SKM-1 (cell line): Measurements from ENCODE around the gene SLC7A8.
A peak's percentile ranks its signal among the peaks of the same experiment; 100 is the strongest.
"Not testable (repeated sequence)": the region's sequence is repeated elsewhere in the genome, so short reads cannot be mapped to it uniquely, and the experiment has no call there.

Experiments
- DNase-seq: peaks from one replicate; lab custom pipeline; 2025; ENCODE audit not compliant: unreplicated experiment; lab: John Stamatoyannopoulos, UW

Gene SLC7A8

DNA sequence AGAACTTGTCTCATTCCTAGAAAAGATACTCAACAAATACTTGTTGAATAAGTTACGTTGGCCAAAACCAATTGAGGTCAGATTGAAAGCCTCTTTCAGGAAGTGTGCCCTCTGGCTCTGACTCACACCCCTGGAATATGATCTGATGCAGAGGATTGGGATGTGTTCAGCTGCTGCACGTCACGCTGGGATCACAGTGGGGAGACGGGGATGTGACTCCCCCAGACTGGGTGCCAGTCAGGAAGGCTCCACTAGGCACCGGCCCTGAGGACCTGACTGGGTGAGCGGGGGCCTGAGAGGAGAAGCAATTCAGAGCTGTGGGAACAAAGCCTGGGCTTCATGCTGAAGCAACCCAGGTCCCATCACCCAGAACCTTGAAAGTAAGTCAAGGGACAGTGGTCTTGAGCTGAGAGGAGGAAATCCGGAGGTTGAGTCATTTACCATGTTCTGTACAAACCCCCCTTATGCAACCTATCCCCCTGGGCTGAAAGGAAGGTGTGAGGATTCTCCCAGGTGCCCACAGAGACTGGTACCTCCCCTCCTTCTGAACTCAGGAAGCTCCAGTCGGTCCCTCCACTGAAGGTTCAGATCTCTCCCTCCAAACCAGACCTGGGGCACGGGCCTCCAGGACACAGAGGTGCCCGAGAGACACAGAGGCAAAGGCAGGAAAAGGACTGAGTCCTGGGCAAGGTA, 68.3 kb downstream of the SLC7A8 start:
- DNase-seq: no peak

DNA sequence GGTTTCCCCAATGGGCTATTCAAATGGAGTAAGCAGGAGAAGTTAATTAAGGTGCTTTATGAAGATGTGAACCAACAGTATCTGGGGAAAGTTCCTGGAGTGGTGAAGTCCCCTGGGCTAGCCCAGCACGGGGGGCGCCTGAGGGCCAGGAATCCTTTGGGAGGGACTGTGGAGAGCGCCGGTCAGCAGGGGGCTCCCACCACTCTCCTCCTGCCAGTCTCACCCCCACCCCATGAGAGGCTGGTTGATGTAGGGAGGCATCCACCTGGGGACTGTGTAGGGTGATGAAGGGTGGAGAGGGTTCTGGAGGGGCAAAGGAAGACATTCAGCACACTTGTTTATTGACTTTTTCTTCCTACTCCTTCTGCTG, 68.8 kb downstream of the SLC7A8 start:
- DNase-seq: no peak

DNA sequence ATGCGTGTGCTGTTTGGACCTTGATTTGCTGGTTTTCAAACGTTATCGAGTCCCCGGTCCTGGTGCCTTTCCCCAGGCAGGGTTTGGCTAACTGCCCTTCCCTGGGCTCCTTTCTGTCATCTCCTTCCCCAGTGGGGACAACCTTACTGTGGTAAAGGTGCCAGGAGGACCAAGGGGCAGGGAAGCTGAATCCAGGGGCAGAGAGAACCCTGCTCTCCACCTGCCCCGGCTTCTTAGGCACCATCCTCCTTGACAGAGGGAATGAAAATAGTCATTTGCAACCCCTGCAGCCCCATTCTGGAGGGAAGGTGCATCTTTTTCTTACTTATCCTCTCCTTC, 69.4 kb downstream of the SLC7A8 start:
- no peak for DNase-seq

DNA sequence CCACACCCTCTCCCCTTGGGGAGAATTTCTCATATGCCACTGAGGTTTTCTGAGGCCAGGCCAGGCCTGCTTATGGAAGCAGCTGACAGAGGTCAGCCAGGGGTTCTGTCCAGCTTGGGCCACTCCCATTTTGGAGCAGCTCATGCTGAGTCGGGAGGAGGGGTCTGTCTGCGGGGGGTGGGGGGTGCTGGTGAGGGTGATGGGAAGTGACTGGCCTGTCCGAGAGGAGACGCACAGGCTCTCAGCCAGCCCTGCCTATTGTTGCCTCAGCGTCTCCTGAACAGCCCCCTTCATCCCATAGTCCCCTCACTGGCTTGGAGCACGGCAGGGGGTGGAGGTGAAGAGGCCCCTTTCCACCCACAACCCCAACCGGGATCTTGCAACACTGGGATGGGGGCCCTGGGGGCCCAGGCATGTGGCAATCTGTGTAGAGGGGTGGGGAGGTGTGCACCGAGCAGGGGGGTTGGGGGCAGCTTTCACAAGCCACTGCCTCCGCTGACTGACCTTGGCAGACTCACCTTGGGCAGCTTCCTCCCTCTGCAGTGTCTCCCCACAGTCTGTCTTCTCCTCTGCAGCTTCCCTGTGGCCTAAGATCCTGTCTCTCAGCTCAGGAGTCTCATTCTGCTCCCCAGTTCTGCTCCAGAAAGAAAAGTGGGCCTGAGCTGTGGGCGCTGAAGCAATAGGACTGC, 69.9 kb downstream of the SLC7A8 start:
- peak; percentile 45 for DNase-seq

DNA sequence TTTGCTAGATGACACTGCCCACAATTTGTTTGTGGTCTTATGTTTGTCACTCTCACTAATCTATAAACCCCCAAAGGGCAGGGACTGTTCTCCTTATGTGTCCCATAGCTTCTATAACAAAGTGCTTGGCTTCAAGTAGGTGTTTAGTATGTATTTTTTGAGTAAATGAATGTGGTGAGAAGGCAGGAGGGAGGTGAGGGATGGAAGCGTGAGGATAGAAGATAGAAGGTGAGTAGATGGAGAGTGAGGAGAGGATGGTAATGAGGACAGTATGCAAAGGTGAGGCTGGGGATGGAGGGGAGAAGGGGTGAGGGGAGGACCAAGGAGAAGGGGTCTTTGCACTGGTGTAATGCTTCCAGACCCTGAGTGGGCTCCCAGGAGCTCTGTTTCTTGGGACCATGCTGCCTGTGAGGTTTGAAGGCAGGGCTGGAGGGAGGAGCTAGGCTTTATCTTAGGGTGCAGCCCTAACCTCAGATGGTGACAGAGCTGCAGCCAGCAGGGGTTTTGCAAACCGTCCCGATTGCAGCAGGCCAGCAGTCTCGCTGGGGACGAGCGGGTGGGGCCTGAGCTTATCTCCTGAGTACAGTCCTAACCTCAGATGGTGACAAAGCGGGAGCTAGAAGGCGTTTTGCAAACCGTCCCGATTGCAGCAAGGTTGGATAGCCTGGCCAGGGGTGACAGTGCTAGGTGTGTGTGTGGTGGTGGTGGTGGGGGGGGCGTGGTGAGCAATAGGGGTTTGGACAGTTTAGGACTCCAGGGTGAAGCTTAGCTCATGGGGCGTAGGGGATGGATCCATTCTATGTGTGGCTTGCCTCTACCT, 70.9 kb downstream of the SLC7A8 start:
- peak; percentile 62 for DNase-seq

DNA sequence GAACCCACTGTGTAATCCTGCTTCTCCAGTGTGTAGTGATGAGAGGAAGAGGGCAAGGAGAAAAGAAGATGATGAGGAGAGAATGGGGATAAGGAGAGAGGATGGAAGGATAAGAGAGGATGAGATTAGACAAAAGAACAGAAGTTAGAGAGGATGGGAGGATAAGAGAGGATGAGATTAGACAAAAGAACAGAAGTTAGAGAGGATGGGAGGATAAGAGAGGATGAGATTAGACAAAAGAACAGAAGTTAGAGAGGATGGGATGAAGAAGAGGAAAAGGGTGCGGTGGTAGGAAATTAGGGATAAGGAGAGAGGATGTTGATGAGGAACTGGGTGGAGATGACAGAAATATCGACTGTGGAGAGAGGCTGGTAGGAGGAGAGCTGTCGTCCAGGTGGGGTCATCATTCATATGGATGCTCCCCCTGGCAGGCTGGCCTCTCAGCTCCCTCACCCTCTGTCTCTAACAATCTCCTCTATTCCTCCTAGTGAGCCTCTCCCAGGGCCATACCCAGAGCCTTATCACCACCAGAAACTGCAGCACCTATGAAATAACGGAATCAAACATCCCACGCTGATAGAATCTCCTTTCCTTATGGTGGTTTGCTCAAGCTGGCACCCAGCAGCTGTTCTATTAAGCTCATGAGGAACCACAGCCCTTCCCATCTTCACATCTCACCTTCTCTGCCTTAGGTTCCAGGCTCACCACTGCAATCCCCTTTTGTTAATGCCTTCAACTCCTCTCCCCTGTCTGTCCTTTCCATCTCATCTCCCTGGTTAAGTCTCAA, 72.7 kb downstream of the SLC7A8 start:
- no peak for DNase-seq

DNA sequence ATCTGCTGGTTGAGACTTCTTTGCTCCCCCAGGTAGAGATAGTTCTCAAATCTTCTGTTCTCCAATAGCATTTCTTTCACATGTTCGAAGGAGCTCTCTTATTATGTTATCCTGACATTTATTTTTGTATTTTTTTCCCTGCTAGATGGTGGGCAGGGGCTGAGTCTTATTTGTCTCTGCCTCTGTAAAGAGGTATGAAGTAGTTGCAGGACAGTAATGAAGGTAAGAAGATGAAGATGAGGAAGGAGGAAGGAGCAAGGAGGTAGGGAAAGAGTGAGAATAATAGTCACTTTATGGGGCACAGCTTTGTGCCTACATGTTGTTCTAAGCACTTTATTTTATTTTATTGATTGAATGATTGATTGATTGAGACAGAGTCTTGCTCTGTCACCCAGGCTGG, 73.7 kb downstream of the SLC7A8 start:
- no peak for DNase-seq

DNA sequence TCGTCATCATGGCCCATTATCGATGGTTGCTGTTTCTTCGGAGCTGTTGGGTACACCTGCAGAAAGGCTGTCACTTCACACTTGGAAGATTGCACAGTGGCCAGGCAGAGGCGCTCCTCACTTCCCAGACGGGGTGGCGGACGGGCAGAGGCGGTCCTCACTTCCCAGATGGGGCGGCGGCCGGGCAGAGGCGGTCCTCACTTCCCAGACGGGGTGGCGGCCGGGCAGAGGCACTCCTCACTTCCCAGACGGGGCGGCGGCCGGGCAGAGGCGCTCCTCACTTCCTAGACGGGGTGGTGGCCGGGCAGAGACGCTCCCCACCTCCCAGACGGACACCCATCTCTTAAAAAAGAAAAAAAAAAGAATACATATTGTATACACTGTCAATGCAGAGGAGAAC, 75.3 kb downstream of the SLC7A8 start:
- DNase-seq: not testable (repeated sequence)

DNA sequence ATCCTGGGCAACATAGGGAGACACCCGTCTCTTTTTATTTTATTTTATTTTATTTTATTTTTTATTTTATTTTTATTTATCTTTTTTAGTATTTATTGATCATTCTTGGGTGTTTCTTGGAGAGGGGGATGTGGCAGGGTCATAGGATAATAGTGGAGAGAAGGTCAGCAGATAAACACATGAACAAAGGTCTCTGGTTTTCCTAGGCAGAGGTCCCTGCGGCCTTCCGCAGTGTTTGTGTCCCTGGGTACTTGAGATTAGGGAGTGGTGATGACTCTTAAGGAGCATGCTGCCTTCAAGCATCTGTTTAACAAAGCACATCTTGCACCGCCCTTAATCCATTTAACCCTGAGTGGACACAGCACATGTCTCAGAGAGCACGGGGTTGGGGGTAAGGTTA, 75.8 kb downstream of the SLC7A8 start:
- not testable (repeated sequence) for DNase-seq

DNA sequence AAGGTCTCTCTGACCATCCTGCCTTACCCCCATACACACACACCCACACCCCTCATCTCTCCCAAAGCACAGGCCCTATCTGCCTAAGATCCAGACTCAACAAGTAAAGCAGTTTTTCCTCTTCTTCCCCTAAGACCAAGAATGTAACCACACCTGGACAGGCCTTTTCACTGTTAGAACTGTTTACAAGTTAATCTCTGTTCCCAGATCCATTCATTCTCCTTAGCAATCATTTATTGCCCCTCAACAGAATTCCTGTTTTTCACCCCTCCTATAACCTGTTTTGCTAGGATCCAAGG, 76.8 kb downstream of the SLC7A8 start:
- DNase-seq: no peak

DNA sequence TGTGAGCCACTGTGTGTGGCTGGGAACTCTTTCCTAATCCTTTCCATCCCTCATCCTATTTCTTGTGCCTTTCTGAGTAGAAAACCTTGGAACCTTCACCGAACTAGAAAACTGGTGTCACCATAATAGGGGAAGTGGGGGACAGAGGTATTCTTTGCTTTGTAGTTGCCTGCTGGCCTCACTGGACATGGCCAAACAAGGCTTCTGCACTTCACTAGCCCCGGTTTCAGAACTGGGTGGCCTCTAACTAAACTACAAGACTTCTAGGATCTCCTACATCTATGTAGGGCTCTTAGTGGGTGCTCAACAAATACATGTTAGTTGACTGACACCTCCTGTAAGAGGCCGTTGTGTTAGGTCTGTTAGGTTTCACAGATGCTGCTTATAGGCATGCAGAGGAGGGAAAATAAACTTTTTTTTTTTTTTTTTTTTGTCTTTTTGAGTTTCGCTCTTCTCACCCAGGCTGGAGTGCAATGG, 78.1 kb downstream of the SLC7A8 start:
- no peak for DNase-seq

DNA sequence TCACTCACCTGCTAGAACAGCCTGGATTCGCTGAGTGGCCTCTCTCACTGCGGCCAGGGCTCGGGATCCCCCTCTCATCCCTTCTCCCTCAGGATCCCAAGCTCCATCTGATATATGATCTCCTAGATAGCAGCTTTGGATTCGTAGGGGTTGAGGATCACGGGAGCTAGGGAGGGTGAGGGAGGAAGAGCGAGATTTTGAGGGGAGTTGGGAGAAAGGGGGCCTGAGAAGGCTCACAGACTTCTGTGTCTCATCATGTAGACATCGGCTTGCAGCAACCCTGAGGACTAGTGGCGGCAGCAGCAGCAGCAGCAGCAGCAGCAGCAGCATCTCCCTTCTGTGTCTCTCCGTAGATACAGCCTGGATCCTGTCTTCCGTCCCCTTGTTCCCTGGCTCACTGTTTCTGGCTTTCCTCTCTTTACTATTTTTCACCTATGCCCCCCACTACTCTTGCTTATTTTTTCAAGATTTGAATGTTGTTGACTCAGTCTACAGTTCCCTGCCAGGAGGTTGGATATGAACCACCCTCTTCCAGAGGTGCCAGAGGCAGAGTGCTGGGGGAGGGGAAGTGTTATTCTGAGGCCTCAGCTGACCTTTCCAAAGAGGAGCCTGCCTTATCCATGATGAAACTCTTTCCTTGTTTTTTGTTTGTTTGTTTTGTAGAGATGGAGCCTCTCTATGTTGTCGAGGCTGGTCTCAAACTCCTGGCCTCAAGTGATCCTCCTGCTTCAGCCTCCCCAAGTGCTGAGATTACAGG, 78.7 kb downstream of the SLC7A8 start, which contains the start of gene CIROP:
TSS of gene CIROP (minus strand) at position 399 of the 757 bp plus-strand sequence. CDS start at position 330, 69 bp downstream.
- DNase-seq: no peak

DNA sequence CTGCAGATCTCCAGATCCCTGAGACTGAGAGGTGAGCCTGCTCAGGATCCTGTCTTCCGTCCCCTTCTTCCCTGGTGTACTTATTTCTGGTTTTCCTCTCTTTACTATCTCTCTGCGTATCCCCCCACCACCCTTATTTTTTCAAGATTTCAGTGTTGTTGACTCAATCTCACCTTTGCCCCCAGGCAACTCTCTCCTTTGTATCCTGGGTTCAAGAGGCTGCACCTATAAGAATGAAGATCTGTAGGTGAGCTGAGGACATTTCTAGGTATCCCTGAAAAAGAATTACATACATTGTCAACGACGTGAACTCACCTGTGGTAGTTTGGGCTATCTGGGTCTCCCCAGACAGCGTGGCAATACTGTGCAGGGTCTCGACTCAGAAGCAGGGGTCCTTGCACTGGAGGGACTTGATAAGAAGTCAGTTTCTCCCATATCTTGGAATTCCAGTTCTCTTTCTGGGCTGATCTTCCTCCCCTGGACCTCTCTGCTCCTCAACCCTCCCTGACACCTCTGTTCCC, 79.3 kb downstream of the SLC7A8 start:
- DNase-seq: no peak

DNA sequence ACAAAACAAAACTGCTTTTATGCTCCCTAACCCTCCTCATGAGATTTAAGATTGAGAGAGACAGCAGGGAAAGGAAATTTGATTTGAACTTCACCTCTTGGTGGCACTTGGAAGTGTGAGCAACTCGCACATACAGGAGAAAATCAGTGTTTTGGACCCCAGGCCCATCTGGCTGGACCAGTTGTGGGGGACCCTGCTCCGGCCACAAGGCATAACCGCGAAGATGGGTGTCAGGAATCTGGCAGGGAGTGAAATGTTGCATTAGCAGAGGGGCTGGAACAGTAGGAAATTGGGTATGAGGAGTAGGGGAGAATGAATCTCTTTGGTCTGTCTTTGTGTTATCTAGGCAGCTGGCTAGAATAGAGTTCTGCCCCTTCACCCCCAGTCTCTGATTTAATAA, 79.9 kb downstream of the SLC7A8 start:
- DNase-seq: no peak

DNA sequence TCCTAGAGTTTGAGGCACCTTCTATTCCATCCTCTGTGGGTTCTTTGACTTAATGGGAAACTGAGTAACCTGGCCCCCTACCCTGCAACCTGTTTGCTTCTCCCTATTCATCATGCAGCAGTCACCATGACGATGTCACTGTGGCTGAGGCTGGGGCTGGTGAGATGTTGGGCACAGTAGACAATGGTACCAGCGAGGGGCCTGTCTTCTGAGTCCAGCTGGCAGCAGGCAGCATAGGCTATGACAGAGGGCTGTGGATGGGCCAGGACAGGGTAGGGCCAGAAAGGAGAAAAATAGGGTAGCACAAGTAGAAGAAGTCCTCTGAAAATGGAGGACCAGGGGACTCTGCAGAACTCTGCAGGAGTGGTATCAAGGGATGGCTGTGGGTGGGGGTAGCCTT, 80.7 kb downstream of the SLC7A8 start:
- DNase-seq: no peak

DNA sequence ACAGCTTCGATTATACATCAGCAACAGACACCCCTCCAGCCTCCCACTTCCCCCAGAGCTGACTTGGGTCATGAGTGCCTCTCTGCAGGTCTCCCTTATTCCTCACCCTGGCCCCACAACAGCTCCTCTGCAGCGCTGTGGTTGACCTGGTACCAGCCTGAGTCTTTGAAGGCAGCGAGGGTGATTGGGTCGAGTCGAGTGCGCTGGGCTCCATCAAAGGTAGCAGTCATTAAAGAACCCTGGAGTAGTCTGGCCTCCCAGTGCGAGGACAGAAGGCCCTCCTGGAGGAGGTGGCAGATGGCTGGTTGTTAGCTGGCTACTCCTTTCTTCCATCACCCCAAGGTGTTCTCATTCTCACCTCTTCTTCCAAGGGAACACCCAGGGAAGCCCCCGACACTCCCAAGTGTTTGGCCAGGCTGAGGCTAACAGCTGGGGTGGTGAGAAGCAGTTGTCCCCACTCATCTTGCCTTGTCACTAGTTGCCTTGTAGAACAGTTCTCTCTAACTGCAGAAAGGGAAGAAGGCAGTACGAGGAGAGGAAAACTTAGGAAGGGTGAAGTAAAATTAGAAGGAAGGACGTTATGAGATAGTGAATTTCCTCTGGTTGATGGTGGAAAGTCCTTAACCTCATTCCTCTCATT, 81.4 kb downstream of the SLC7A8 start:
- no peak for DNase-seq

DNA sequence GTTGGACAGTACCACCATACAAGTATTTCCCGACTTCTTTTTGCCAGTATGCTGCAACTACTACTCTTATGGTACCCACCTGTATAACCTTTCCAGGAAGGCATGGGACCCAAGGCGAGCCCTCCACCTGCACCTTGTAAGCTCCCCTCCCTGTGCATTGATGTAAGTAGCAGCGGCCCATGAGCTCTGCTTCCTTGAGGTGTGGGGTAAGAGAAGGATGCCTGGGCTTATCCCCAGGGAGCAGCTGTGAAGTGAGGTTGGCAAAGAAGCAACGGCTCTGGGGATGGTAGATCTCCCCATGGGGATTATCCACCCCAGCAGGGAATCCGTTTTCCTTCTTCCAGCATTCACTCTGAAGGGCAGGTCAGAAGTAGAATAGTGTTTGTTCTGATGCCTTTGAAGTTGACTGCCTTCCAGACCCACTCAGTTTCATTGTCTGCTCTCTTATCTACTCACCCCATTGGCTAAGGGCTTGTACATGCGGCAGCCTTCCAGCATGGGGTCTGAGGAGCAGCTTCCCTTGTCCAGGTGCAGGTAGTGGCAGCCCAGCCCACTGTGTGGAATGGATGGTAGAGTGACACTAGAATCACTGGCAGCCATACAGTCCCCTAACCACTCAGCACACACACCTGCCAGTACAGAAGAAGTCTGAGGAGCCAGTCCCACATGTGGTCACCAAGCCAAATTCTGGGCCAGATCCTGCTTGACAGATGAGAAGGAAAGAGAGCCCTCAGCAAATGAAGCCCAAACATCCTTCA, 82.1 kb downstream of the SLC7A8 start:
- no peak for DNase-seq

DNA sequence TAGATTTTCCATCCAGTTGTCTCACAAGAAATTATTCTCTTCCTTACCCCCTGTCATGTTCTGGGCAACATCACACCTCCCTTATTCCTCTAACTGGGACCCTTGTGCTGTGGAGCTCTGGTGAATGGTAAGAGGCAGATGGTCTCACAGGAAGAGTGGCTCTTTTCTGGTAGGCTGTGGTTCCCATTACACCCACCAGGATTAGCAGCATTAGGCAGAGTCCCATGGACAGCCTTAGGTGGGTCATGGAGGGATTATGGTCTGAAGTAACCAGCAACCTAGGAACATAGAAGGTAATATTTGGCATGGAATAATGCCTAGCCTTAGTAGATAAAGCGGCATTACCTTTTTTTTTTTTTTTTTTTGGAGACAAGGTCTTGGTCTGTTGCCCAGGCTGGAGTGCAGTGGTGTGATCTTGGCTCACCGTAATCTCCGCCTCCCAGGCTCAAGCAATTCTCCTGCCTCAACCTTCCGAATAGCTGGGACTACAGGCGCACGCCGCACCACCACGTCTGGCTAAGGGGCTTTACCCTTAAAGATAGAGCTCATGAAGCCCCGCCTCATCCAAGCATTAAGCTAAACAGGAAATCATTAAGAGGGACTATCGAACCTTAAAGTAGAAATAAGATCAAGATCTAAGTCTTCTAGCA, 84.1 kb downstream of the SLC7A8 start:
- no peak for DNase-seq

DNA sequence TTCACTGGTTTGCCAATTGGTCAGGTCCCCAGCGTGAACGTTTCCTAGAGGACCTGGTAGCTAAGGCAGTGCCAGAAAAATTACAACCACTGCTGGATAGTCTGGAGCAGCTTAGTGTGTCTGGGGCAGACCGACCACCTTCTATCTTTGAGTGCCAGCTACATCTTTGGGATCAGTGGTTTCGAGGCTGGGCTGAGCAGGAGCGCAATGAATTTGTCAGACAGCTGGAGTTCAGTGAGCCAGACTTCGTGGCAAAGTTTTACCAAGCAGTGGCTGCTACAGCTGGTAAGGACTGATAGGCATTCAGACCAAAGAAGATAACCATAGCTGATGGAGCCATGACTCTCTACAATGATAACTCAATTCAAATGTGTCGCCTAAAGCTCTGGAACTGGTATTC, 85.7 kb downstream of the SLC7A8 start:
- no peak for DNase-seq
